ENCODE results near the gene ACTA1.
"Not testable (repeated sequence)": the region's sequence is repeated elsewhere in the genome, so short reads cannot be mapped to it uniquely, and the experiment has no call there.

DNA sequence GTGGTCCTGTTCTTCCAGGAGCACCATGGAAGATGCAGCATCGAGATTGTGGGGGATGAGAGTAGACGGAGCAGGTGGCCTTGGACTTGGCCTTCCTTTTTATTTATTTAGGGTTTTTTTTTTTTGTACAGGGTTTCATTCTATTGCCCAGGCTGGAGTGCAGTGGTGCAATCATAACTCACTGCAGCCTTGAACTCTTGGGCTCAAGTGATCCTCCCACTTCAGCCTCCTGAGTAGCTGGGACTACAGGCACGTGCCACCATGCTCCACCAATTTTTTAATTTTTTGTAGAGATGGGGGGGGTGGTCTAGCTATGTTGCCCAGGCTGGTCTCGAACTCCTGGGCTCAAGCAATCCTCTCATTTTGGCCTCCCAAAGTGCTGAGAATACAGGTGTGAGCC lies 31.6 kb downstream of the ACTA1 start:
- TF ChIP-seq, protein P1, sequence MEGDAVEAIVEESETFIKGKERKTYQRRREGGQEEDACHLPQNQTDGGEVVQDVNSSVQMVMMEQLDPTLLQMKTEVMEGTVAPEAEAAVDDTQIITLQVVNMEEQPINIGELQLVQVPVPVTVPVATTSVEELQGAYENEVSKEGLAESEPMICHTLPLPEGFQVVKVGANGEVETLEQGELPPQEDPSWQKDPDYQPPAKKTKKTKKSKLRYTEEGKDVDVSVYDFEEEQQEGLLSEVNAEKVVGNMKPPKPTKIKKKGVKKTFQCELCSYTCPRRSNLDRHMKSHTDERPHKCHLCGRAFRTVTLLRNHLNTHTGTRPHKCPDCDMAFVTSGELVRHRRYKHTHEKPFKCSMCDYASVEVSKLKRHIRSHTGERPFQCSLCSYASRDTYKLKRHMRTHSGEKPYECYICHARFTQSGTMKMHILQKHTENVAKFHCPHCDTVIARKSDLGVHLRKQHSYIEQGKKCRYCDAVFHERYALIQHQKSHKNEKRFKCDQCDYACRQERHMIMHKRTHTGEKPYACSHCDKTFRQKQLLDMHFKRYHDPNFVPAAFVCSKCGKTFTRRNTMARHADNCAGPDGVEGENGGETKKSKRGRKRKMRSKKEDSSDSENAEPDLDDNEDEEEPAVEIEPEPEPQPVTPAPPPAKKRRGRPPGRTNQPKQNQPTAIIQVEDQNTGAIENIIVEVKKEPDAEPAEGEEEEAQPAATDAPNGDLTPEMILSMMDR (conservative IDR thresholded peaks at IDR 0.05; ENCODE audit: low read length), result not testable (repeated sequence)
- TF ChIP-seq EZH2phosphoT487 (IDR thresholded peaks at IDR 0.05; ENCODE audit: borderline replicate concordance, low read depth, low read length), result not testable (repeated sequence)

Measured in OCI-LY7 (cell line).